NCI-H146 treated with DMSO at 0.1 percent for 48 hours (cell line): Measurements from ENCODE around the gene COMMD7.
"Not testable (repeated sequence)": the region's sequence is repeated elsewhere in the genome, so short reads cannot be mapped to it uniquely, and the experiment has no call there.

Source experiments
- DNase-seq: peaks from one replicate; lab custom pipeline; 2025; ENCODE audit not compliant: unreplicated experiment; lab: John Stamatoyannopoulos, UW

Gene COMMD7

GRCh38 chr20:32767418-32768198, 24.3 kb upstream of the COMMD7 start:
- no peak for DNase-seq

GRCh38 chr20:32765230-32765875, 22.1 kb upstream of the COMMD7 start:
- DNase-seq, result not testable (repeated sequence)

- no peak for DNase-seq
Observed at GRCh38 chr20:32764005-32764960, 21.0 kb upstream of the COMMD7 start.

GRCh38 chr20:32763202-32764004, 20.1 kb upstream of the COMMD7 start:
- peak; percentile 45 for DNase-seq

GRCh38 chr20:32762754-32763201, 19.5 kb upstream of the COMMD7 start:
- peak; percentile 37 for DNase-seq

- peak; percentile 90 for DNase-seq
Observed at GRCh38 chr20:32761831-32762753, 18.8 kb upstream of the COMMD7 start, which contains the start of gene DNMT3B. Gene DNMT3B, plus strand, starts transcription at chr20:32762385. Its CDS starts 17,939 bp downstream, at chr20:32780324.

- DNase-seq, result no peak
Observed at GRCh38 chr20:32761417-32761830, 18.2 kb upstream of the COMMD7 start.

GRCh38 chr20:32756156-32756555, 12.9 kb upstream of the COMMD7 start:
- no peak for DNase-seq

GRCh38 chr20:32753731-32754130, 10.5 kb upstream of the COMMD7 start:
- DNase-seq, result no peak

GRCh38 chr20:32752458-32753250, 9.4 kb upstream of the COMMD7 start:
- DNase-seq, result peak; percentile 23

GRCh38 chr20:32751702-32752457, 8.6 kb upstream of the COMMD7 start:
- no peak for DNase-seq

GRCh38 chr20:32751293-32751692, 8.0 kb upstream of the COMMD7 start:
- DNase-seq, result no peak

- DNase-seq, result no peak
Observed at GRCh38 chr20:32749914-32750637, 6.8 kb upstream of the COMMD7 start.

GRCh38 chr20:32742322-32743236, 688 bp downstream of the COMMD7 start:
- no peak for DNase-seq

- no peak for DNase-seq
Observed at GRCh38 chr20:32741151-32741550, 2.1 kb downstream of the COMMD7 start.
